Measurements from ENCODE around the gene TYK2. TPM values are rescaled to one million over a fixed set of nuclear protein-coding genes. Genes with fewer than 3 reads are reported as not detected.

TYK2 gene
- total and polyA plus RNA-seq, 9 of the 15 experiments (the other 6 are each of a cell fraction or from before 2014, with no cell fraction given): 15.0 to 182 (median 85.9) TPM

DNA sequence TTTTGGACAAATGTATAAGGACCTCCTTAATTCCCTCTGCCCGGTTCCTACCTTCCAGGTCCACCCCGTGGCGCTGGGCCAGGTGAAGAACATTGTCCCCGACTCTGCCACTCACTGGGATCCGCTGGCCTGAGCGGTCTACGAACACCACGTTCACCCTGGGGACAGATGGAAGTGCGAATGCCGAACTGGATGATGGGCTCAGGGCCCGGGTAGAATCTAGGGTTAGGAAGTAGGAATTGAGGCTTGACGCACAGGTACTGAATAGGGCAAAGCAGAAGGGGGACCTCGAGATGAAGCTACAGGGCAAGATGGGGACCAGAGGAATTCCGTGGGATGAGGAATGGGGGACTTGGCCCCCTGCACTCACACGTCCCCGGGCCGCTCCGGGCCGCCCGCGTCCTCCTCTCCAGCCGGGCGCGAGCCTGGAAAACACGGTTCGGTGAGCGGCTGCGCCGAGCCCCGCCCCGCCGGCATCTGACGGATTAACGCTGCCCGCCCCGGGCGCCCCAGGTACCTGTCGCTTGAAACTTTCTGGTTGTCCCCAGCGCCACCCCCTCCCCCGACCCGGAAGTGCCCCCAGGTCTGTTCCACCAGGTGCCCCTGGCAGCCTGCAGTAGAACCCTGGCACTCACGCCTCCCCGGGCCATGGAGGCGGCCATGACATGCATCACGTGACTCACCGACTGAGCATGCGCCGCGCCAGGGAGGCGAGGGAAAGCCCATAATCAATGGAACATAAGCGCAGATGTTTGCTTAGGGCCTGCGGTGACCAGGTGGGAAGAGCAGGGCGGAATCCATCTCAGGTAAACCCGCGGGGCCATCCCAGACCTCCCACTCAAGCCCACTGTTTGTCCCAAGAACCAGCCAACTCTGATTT lies 64.8 kb downstream of the TYK2 start, which contains the start of gene FDX2 (continued):
- TF ChIP-seq, protein P1, sequence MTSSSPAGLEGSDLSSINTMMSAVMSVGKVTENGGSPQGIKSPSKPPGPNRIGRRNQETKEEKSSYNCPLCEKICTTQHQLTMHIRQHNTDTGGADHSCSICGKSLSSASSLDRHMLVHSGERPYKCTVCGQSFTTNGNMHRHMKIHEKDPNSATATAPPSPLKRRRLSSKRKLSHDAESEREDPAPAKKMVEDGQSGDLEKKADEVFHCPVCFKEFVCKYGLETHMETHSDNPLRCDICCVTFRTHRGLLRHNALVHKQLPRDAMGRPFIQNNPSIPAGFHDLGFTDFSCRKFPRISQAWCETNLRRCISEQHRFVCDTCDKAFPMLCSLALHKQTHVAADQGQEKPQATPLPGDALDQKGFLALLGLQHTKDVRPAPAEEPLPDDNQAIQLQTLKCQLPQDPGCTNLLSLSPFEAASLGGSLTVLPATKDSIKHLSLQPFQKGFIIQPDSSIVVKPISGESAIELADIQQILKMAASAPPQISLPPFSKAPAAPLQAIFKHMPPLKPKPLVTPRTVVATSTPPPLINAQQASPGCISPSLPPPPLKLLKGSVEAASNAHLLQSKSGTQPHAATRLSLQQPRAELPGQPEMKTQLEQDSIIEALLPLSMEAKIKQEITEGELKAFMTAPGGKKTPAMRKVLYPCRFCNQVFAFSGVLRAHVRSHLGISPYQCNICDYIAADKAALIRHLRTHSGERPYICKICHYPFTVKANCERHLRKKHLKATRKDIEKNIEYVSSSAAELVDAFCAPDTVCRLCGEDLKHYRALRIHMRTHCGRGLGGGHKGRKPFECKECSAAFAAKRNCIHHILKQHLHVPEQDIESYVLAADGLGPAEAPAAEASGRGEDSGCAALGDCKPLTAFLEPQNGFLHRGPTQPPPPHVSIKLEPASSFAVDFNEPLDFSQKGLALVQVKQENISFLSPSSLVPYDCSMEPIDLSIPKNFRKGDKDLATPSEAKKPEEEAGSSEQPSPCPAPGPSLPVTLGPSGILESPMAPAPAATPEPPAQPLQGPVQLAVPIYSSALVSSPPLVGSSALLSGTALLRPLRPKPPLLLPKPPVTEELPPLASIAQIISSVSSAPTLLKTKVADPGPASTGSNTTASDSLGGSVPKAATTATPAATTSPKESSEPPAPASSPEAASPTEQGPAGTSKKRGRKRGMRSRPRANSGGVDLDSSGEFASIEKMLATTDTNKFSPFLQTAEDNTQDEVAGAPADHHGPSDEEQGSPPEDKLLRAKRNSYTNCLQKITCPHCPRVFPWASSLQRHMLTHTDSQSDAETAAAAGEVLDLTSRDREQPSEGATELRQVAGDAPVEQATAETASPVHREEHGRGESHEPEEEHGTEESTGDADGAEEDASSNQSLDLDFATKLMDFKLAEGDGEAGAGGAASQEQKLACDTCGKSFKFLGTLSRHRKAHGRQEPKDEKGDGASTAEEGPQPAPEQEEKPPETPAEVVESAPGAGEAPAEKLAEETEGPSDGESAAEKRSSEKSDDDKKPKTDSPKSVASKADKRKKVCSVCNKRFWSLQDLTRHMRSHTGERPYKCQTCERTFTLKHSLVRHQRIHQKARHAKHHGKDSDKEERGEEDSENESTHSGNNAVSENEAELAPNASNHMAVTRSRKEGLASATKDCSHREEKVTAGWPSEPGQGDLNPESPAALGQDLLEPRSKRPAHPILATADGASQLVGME (CRISPR knock-in tag; IDR thresholded peaks at IDR 0.05): no peak
- TF ChIP-seq, protein P2, sequence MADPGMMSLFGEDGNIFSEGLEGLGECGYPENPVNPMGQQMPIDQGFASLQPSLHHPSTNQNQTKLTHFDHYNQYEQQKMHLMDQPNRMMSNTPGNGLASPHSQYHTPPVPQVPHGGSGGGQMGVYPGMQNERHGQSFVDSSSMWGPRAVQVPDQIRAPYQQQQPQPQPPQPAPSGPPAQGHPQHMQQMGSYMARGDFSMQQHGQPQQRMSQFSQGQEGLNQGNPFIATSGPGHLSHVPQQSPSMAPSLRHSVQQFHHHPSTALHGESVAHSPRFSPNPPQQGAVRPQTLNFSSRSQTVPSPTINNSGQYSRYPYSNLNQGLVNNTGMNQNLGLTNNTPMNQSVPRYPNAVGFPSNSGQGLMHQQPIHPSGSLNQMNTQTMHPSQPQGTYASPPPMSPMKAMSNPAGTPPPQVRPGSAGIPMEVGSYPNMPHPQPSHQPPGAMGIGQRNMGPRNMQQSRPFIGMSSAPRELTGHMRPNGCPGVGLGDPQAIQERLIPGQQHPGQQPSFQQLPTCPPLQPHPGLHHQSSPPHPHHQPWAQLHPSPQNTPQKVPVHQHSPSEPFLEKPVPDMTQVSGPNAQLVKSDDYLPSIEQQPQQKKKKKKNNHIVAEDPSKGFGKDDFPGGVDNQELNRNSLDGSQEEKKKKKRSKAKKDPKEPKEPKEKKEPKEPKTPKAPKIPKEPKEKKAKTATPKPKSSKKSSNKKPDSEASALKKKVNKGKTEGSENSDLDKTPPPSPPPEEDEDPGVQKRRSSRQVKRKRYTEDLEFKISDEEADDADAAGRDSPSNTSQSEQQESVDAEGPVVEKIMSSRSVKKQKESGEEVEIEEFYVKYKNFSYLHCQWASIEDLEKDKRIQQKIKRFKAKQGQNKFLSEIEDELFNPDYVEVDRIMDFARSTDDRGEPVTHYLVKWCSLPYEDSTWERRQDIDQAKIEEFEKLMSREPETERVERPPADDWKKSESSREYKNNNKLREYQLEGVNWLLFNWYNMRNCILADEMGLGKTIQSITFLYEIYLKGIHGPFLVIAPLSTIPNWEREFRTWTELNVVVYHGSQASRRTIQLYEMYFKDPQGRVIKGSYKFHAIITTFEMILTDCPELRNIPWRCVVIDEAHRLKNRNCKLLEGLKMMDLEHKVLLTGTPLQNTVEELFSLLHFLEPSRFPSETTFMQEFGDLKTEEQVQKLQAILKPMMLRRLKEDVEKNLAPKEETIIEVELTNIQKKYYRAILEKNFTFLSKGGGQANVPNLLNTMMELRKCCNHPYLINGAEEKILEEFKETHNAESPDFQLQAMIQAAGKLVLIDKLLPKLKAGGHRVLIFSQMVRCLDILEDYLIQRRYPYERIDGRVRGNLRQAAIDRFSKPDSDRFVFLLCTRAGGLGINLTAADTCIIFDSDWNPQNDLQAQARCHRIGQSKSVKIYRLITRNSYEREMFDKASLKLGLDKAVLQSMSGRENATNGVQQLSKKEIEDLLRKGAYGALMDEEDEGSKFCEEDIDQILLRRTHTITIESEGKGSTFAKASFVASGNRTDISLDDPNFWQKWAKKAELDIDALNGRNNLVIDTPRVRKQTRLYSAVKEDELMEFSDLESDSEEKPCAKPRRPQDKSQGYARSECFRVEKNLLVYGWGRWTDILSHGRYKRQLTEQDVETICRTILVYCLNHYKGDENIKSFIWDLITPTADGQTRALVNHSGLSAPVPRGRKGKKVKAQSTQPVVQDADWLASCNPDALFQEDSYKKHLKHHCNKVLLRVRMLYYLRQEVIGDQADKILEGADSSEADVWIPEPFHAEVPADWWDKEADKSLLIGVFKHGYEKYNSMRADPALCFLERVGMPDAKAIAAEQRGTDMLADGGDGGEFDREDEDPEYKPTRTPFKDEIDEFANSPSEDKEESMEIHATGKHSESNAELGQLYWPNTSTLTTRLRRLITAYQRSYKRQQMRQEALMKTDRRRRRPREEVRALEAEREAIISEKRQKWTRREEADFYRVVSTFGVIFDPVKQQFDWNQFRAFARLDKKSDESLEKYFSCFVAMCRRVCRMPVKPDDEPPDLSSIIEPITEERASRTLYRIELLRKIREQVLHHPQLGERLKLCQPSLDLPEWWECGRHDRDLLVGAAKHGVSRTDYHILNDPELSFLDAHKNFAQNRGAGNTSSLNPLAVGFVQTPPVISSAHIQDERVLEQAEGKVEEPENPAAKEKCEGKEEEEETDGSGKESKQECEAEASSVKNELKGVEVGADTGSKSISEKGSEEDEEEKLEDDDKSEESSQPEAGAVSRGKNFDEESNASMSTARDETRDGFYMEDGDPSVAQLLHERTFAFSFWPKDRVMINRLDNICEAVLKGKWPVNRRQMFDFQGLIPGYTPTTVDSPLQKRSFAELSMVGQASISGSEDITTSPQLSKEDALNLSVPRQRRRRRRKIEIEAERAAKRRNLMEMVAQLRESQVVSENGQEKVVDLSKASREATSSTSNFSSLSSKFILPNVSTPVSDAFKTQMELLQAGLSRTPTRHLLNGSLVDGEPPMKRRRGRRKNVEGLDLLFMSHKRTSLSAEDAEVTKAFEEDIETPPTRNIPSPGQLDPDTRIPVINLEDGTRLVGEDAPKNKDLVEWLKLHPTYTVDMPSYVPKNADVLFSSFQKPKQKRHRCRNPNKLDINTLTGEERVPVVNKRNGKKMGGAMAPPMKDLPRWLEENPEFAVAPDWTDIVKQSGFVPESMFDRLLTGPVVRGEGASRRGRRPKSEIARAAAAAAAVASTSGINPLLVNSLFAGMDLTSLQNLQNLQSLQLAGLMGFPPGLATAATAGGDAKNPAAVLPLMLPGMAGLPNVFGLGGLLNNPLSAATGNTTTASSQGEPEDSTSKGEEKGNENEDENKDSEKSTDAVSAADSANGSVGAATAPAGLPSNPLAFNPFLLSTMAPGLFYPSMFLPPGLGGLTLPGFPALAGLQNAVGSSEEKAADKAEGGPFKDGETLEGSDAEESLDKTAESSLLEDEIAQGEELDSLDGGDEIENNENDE (IDR thresholded peaks at IDR 0.05; ENCODE audit: low read depth, low read length): peak; percentile 83
- TF ChIP-seq SREBF1 (IDR thresholded peaks at IDR 0.05; ENCODE audit: borderline replicate concordance, low read depth, low read length): no peak
- TF ChIP-seq, protein P3, sequence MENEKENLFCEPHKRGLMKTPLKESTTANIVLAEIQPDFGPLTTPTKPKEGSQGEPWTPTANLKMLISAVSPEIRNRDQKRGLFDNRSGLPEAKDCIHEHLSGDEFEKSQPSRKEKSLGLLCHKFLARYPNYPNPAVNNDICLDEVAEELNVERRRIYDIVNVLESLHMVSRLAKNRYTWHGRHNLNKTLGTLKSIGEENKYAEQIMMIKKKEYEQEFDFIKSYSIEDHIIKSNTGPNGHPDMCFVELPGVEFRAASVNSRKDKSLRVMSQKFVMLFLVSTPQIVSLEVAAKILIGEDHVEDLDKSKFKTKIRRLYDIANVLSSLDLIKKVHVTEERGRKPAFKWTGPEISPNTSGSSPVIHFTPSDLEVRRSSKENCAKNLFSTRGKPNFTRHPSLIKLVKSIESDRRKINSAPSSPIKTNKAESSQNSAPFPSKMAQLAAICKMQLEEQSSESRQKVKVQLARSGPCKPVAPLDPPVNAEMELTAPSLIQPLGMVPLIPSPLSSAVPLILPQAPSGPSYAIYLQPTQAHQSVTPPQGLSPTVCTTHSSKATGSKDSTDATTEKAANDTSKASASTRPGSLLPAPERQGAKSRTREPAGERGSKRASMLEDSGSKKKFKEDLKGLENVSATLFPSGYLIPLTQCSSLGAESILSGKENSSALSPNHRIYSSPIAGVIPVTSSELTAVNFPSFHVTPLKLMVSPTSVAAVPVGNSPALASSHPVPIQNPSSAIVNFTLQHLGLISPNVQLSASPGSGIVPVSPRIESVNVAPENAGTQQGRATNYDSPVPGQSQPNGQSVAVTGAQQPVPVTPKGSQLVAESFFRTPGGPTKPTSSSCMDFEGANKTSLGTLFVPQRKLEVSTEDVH (IDR thresholded peaks at IDR 0.05; ENCODE audit: low read depth, partially characterized antibody): peak; percentile 43
- peak; percentile 34 to 74; a peak in 2 of 4 replicates for TF ChIP-seq FOXK2 (conservative IDR thresholded peaks at IDR 0.05 in 1 of 2, IDR thresholded peaks at IDR 0.05 in 1 of 2; ENCODE audit: low read depth in 2 of 2)

Data from K562 (cell line).